Testis (tissue), 3 donors: ENCODE results near the gene COL23A1. TPM values are rescaled to one million over a fixed set of nuclear protein-coding genes. Genes with fewer than 3 reads are reported as not detected.

Source experiments
- DNase-seq: peaks from one replicate; pipeline ENCODE4 v3.0.0-alpha.2; 2019
- H3K27ac ChIP-seq, 2 donors: fragments of 200-600 bp; sonication (generic); one replicate each; pipeline ENCODE4 v1.5.1; 2019
- H3K27me3 ChIP-seq: fragments of 200-600 bp; sonication (generic); one replicate; pipeline ENCODE4 v1.5.1; 2019
- H3K36me3 ChIP-seq: fragments of 200-600 bp; sonication (generic); one replicate; pipeline ENCODE4 v1.5.1; 2017; ENCODE audit warnings: low read depth; ENCODE audit errors: missing control alignments
- H3K4me1 ChIP-seq: fragments of 200-600 bp; sonication (generic); one replicate; pipeline ENCODE4 v1.5.1; 2019
- H3K4me3 ChIP-seq, 2 donors: fragments of 200-600 bp; sonication (generic); one replicate each; pipeline ENCODE4 v1.5.1; 2017 to 2019
- H3K9me3 ChIP-seq: fragments of 200-600 bp; sonication (generic); one replicate; pipeline ENCODE4 v1.5.1; 2017
- POLR2A ChIP-seq: fragments of 450-650 bp; IDR thresholded peaks from one replicate; pipeline ENCODE4 v1.6.1; 2017; ENCODE audit warnings: antibody characterized with exemption, mild to moderate bottlenecking, moderate library complexity
- WGBS, 2 donors: methylation state at CpG; one replicate each; pipeline ENCODE4 v1.1.5; 2018; 5-methylcytosine and 5-hydroxymethylcytosine counted together
- intact Hi-C: fragments of 100-400 bp; cut with DNase I; formaldehyde crosslinking; loops from one replicate; pipeline ENCODE4 v1.15.1; 2023; ENCODE audit warnings: low total_unique reads
- polyA plus RNA-seq: library from polyadenylated mRNA; stranded (reverse); fragments of 350-450 nt; fragmentation: Illumina TruSeq; extraction: RNeasy Lipid Tissue Mini Kit (QIAGEN cat#74804); gene quantifications from one replicate; pipeline ENCODE4 v1.2.3, GENCODE V29; 2014; ENCODE audit warnings: low read depth, low replicate concordance; ENCODE audit not compliant: insufficient read depth
- total RNA-seq, 2 donors: library from RNA; depleted of rRNA; stranded (reverse); fragments of >200 nt; gene quantifications; one replicate each; pipeline ENCODE4 v1.2.3, GENCODE V29; 2016
- TF ChIP-seq, protein P1 (sequence below), 3 experiments: fragments of 450-650 bp in 2 of 3; fragments of 200-600 bp in 1 of 3; sonication (generic) in 1 of 3; IDR thresholded peaks; one replicate each; pipeline ENCODE4 v1.5.1; 2016 to 2019; ENCODE audit warnings: antibody characterized with exemption in 3 of 3, mild to moderate bottlenecking in 2 of 3, moderate library complexity in 1 of 3

COL23A1 gene
- total and polyA plus RNA-seq, 3 donors from 2014 or later = 4.3 to 5.5 (median 5.0) TPM

DNA sequence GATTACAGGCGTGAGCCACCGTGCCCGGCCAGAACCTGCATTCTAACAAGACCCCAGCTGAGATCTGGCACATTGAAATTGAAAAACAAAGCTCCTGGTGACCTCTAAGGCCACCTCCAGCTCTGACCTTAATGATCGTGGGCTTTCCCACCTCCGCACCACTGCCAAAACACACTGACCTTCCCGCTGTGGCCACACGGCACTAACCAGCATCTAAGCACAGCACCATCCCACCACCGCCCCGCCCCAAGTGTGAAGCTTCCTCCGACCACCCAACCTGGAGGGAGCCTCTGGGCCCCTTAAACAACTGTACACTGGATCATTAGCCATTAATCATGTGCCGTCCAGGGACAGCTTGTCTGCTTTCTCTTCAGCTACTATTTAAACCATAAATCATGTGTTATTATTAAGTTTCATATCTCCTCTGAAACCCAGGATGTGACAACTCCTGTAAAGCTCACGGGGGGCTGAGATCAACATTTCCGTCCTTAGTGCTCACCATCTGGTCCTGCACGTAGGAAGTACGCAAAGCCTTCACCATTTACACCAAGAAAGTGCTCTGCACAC lies 80.6 kb downstream of the COL23A1 start:
- intact Hi-C loops = no loop called here
- H3K4me1 ChIP-seq = no peaks in the 10 kb centered on the region
- H3K36me3 ChIP-seq = no peaks in the 10 kb centered on the region
- H3K27me3 ChIP-seq = no peaks in the 10 kb centered on the region
- TF ChIP-seq, protein P1, sequence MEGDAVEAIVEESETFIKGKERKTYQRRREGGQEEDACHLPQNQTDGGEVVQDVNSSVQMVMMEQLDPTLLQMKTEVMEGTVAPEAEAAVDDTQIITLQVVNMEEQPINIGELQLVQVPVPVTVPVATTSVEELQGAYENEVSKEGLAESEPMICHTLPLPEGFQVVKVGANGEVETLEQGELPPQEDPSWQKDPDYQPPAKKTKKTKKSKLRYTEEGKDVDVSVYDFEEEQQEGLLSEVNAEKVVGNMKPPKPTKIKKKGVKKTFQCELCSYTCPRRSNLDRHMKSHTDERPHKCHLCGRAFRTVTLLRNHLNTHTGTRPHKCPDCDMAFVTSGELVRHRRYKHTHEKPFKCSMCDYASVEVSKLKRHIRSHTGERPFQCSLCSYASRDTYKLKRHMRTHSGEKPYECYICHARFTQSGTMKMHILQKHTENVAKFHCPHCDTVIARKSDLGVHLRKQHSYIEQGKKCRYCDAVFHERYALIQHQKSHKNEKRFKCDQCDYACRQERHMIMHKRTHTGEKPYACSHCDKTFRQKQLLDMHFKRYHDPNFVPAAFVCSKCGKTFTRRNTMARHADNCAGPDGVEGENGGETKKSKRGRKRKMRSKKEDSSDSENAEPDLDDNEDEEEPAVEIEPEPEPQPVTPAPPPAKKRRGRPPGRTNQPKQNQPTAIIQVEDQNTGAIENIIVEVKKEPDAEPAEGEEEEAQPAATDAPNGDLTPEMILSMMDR (IDR thresholded peaks at IDR 0.05) = no peak
- H3K27ac ChIP-seq = no peak overlapping the region
- H3K4me3 ChIP-seq = no peak overlapping the region
- no peaks in the 10 kb centered on the region for H3K9me3 ChIP-seq
- no peak for DNase-seq
- WGBS, 2 donors = 82 to 85% methylated on average over 15 of the region's 15 CpGs

DNA sequence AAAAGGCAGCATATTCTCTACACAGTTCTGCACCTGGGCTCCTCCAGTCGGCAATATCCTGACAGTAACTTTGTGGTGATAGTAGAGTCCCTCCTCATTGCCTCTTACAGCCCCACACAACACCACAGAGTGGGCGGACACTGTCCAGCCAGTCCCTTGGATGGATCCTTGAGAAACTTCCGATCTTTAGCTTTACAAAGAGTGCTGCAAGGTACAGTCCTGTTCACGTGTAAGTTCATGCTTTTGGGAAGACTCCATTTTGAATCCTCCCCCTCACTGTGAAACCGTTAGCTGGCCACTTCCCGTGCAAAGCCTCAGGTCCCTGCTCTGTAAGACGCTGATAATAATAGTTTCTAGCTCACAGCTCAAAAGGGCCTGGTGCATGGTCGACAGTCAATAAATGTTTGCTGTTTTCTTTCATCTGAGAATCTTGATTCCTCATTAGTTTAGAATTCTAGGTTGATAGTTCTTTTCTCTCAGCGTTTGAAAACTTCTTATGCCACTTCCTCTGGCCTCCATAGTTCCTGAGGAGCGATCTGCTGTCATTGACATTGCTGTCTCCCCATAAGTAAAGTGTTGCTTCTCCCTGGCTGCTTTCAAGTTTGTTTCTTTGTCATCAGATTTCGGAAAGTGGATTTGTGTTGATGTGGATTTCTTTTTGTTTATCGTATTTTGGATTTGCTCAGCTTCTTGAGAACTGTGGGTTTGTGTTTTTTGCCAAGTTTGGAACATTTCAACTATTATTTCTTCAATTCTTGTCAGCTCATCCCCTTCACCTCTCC lies 82.9 kb downstream of the COL23A1 start:
- DNase-seq = no peak
- Histone ChIP-seq H3K4me1 (no peaks in the 10 kb centered on the region), H3K4me3 (no peak overlapping the region), H3K36me3 (no peaks in the 10 kb centered on the region), H3K9me3 (no peaks in the 10 kb centered on the region), H3K27me3 (no peaks in the 10 kb centered on the region), H3K27ac (no peak overlapping the region)
- TF ChIP-seq POLR2A = no peak
- TF ChIP-seq, protein P1 (IDR thresholded peaks at IDR 0.05) = no peak
- intact Hi-C loops = no loop called here
- 89 to 92% methylated on average over 12 of the region's 12 CpGs for WGBS, 2 donors

DNA sequence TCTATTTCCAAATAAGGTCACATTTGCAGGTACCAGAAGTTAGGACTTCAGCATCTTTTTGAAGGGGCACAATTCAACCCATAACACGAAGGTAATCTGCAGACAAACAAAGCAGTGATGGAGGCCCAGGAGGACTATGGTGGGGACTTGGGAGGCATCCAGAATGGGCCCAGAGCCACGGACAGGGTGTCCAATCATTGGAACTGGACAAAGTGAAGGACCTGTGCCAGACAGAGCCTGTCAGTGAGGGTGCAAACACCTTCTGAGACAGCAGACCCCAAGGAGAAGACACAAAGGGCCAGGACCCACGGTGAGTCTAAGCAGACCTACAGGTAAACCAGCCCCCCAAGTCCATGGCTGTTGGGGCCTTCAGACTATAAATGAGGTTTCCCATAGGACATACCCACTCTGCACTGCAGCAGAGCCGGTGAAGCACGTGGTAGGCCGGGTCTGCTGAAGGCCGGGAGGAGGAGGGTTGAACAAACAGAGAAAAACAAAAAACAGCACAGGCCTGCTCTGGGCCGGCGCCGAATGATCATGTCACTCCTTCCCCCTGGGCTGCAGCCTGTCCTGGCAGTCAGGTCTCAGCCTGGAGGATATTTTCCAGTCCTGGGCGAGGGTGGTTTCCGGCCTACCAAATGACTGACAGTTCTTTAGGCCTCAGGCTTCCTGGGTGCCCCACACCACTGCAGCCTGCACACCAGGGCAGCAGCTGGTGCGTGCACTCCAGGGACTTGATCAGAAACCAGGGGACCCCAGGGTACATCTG lies 84.4 kb downstream of the COL23A1 start:
- Histone ChIP-seq H3K27ac (no peak overlapping the region), H3K4me1 (no peaks in the 10 kb centered on the region), H3K27me3 (no peaks in the 10 kb centered on the region), H3K9me3 (no peaks in the 10 kb centered on the region), H3K36me3 (no peaks in the 10 kb centered on the region), H3K4me3 (no peak overlapping the region)
- TF ChIP-seq, protein P1 (IDR thresholded peaks at IDR 0.05) = no peak
- no peak for TF ChIP-seq POLR2A
- WGBS, 2 donors = 91 to 94% methylated on average over 12 to 13 of the region's 13 CpGs
- DNase-seq = no peak
- intact Hi-C loops = no loop called here

DNA sequence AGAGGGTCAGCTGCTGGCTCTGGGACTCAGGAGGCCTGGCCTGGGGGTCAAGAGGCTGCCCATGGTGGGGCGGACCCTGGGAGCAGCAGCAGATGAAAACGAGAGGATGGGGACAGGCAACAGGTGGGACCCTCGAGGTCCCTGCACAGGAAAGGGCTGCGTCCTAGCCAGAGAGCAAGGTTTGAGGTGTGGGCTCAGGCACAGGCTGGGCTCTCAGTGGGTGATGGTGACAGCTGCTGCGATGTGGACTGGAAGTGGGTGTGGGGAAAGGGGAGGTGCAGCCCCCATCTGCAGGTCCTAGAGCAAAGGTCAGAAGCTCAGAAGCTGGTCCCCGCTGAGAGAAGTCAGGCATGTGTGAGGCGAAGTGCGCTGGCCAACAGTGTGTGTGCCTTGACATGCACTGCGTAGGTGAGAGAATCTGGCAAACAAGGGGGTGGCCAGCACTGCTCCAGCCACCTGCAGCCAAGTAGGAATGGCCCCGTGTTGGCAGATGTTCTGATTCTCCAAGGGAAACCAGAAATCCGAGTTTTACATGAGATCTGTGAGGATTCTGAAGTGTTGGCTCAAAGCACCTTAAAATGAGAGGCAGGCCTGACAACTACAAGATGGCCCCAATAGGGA lies 85.7 kb downstream of the COL23A1 start:
- Histone ChIP-seq H3K9me3 (no peaks in the 10 kb centered on the region), H3K27ac (no peak overlapping the region), H3K36me3 (no peaks in the 10 kb centered on the region), H3K4me3 (no peak overlapping the region), H3K27me3 (no peaks in the 10 kb centered on the region), H3K4me1 (no peaks in the 10 kb centered on the region)
- intact Hi-C loops = no loop called here
- no peak for DNase-seq
- TF ChIP-seq POLR2A = no peak
- TF ChIP-seq, protein P1 (IDR thresholded peaks at IDR 0.05) = no peak
- 87 to 89% methylated on average over 11 of the region's 11 CpGs for WGBS, 2 donors
